Motor neuron (in vitro differentiated cells): Measurements from ENCODE around the gene PHKA1. TPM values are rescaled to one million over a fixed set of nuclear protein-coding genes. Genes with fewer than 3 reads are reported as not detected.
"Not testable (repeated sequence)": the region's sequence is repeated elsewhere in the genome, so short reads cannot be mapped to it uniquely, and the experiment has no call there.

Source experiments
- ATAC-seq, 8 experiments: fragments of 200-7000 bp; cut with Tn5 transposase; replicated peaks in 6 of 8; 2 replicates each; pipeline ENCODE4 v1.8.0; 2021; ENCODE audit warnings: mild to moderate bottlenecking in 8 of 8, moderate library complexity in 8 of 8
- H3K27ac ChIP-seq, 2 donors: fragments of 250-450 bp; sonication (Bioruptor Pico); 2 replicates each; pipeline ENCODE4 v1.9.0; 2021; ENCODE audit warnings: antibody characterized with exemption in 2 of 2, mild to moderate bottlenecking in 2 of 2, moderate library complexity in 1 of 2
- H3K4me1 ChIP-seq, 2 donors: fragments of 250-450 bp; sonication (Bioruptor Pico); replicated peaks in 1 of 2; 2 replicates each; pipeline ENCODE4 v1.6.1; 2021; ENCODE audit warnings: antibody characterized with exemption in 2 of 2, mild to moderate bottlenecking in 2 of 2, moderate library complexity in 1 of 2
- H3K4me3 ChIP-seq, 5 donors: fragments of 250-450 bp; sonication (Bioruptor Pico); 2 replicates each; pipeline ENCODE4 v1.9.0; 2021; ENCODE audit warnings: antibody characterized with exemption in 5 of 5, mild to moderate bottlenecking in 5 of 5, moderate library complexity in 4 of 5
- WGBS, 10 experiments: fragments of 450-650 bp; shearing (Covaris generic); methylation state at CpG; one replicate each; pipeline ENCODE4 v1.0.0; 2022; 5-methylcytosine and 5-hydroxymethylcytosine counted together
- in situ Hi-C, 9 experiments: fragments of 400-800 bp; cut with MboI; loops; one replicate each; pipeline ENCODE4 v1.15.0; 2021; ENCODE audit warnings: low sequenced_read_pairs in 9 of 9, low pct_unique_long_range_greater_than_20kb in 2 of 9; ENCODE audit not compliant: unreplicated experiment in 9 of 9
- total RNA-seq, 8 experiments: library from RNA; unstranded; fragments of 300-600 nt; gene quantifications; 2 replicates each; pipeline versions ENCODE4 v1.2.3 to v1.2.4, GENCODE V29; 2022

PHKA1 gene
- total RNA-seq, result 1 to 10 TPM in 7 of 8 experiments, under 1 TPM in 1; 0.38 to 7.1 (median 3.4) TPM

DNA sequence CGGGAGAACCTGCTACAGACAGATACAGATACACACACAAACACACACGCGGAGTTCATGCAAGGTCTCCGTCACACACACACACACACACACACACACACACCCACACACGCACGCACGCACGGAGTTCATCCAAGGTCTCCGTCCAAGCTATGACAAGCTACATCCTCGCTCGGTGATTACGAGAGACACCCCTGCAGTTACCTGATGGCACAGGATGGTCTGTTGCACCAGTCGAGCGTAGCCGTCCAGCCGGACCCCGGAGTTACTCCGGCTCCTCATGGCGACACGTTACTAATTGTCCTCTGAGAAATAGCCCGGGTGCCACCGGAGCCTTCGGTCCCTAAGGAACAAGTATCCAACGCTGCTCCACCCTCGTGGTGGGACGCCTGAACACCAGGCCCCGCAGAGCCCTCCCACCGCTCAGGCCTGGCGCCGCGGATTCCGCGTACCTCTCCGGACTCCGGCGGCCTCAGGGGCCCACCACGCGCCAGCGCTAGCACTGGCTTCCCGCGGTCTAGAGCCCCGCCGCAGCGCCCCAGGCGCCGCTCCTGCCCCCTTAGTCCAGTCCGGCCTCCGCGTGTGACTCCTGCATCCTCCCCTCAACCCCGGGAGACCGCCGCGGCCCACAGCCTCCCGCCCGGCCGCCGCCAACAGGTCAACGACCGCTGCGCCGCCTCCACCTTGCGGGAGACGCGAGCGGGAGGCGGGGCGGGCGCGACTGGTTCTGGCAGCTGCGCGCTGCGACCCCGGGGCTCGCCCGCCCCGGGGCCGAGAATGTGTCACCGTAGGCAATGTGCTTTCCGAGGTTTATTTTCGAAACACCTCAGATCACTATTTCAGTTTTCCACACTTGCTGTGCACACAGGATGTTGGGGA is at the start of gene PHKA1:
TSS of gene PHKA1 (minus strand) at position 708 of the 879 bp plus-strand sequence. CDS start at position 282, 426 bp downstream.
- ATAC-seq, result peak; percentile 82 to 92 (median 86)
- H3K4me1 ChIP-seq, in situ Hi-C loops: not testable (repeated sequence)
- Histone ChIP-seq H3K27ac (peak within 1 kb of the TSS; percentile 28 to 81), H3K4me3 (peak within 1 kb of the TSS; percentile 43 to 58 (median 50))
- 19% methylated on average over 5 of the region's 80 CpGs; no CpG with 5 or more reads in 9 of the 10 experiments for WGBS, 10 experiments

DNA sequence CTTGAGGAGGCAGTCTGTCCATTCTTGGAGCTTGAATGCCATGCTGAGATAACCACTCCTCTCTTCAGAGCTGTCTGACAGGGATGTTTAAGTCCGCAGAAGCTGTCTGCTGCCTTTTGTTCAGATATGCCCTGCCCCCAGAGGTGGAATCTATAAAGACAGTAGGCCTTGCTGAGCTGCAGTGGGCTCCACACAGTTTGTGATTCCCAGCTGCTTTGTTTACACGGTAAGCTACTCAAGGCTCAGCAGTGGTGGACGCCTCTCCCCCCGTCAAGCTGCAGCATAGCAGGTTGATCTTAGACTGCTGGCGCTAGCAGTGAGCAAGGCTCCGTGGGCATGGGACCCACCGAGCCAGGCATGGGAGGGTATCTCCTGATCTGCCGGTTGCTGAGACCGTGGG is 46.3 kb upstream of the PHKA1 start:
- H3K4me1 ChIP-seq, H3K4me3 ChIP-seq, H3K27ac ChIP-seq, in situ Hi-C loops: not testable (repeated sequence)
- peak in 1 of 8 experiments; percentile 35 for ATAC-seq
- no CpG with 5 or more reads among the region's 9 CpGs for WGBS, 10 experiments

DNA sequence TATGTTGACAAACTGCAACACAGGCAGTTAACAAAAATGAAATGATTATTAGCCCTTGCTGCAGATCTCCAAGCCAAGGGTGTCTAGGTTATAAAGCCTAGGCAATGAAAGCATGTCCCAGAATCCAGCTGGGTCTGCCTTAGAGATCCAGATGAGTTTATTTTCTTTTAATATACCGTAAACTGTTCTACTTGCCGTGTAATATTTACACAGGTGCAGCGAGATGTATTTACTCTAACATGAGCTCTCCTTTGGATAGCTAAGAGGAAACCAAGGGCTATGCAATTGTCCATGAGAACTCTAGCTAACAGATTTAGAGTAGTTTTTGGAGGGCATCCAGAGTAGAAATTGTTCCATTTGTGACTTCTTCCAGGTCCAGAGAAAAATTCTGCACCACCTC is 34.4 kb upstream of the PHKA1 start:
- H3K4me1 ChIP-seq, in situ Hi-C loops, H3K4me3 ChIP-seq, ATAC-seq, H3K27ac ChIP-seq: not testable (repeated sequence)
- WGBS, 10 experiments, result no CpG with 5 or more reads among the region's 3 CpGs

DNA sequence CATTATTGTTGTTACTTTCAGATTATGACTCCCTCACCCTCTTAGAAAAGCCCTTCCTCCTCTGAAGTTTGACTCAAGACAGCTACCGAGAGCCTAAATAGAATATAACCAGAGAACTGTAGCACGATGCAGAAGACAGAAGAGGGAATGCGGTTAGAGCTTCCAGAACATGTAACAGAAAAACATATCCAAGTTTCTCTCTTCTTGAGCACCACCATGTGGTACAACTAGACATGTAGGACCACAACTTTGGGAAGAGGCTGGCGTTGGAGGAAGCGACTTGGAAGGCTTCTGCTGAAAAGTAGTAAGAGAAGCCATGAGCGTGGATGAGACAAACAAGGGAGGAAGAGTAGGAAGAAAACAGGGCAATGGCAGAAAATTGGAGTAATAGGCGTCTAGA is 31.4 kb upstream of the PHKA1 start:
- H3K4me1 ChIP-seq, H3K4me3 ChIP-seq, in situ Hi-C loops, H3K27ac ChIP-seq: not testable (repeated sequence)
- no CpG with 5 or more reads among the region's 7 CpGs for WGBS, 10 experiments
- ATAC-seq, result peak in 2 of 8 experiments; percentile 51 to 54

DNA sequence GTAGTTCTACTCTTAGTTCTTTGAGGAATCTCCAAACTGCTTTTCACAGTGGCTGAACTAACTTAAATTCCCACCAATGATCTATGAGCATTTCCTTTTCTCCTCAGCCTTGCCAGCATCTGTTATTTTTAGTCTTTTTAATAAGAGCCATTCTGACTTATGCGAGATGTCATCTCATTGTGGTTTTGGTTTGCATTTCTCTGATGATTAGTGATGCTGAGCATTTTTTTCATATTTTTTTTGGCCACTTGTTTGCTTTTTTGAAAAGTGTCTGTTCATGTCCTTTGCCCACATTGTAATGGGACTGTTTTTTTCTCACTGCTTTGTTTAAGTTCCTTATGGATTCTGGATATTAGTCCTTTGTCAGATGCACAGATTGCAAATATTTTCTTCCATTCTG is 21.5 kb upstream of the PHKA1 start:
- H3K4me1 ChIP-seq, result peaks cover 0 to 4% of the 10 kb centered on the region in 2 donors
- in situ Hi-C loops, result no loop called here
- no peak for ATAC-seq
- no peak overlapping the region for H3K4me3 ChIP-seq
- 0 to 89% (median 71%) methylated on average over 1 of the region's 1 CpG; no CpG with 5 or more reads in 3 of the 10 experiments for WGBS, 10 experiments
- no peak overlapping the region for H3K27ac ChIP-seq

DNA sequence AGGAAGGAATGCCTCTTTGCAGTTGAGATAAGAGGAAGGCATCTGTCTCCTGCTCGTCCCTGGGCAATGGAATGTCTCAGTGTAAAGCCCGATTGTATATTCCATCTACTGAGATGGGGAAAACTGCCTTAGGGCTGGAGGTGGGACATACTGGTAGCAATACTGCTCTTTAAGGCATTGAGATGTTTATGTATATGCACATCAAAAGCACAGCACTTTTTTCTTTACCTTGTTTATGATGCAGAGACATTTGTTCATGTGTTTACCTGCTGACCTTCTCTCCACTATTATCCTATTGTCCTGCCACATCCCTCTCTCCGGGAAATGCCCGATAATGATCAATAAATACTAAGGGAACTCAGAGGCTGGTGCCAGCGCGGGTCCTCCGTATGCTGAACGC is 19.5 kb upstream of the PHKA1 start:
- H3K4me1 ChIP-seq, H3K27ac ChIP-seq, H3K4me3 ChIP-seq, ATAC-seq, in situ Hi-C loops: not testable (repeated sequence)
- 60 to 100% methylated on average over 1 of the region's 8 CpGs; no CpG with 5 or more reads in 8 of the 10 experiments for WGBS, 10 experiments

DNA sequence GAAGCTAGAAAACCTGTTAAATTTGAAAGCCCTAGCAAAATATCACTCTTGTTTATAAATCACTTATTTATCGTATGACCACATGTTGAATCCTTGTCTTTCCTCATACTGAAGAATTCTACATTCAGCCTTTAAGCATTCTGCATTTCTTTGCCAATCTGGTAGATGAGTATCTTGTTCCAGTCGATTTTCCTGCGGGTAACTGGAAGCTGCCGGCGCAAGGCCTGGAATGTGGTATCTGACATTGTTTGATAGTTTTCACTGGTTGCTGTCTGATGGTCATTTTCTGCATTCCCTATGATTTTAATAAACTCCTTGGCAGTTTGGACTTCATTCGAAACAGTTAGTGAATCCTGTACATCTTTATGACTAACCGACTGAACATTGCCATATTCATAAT is 13.7 kb upstream of the PHKA1 start:
- in situ Hi-C loops, result no loop called here
- Histone ChIP-seq H3K27ac (no peak overlapping the region), H3K4me1 (peaks cover 0 to under 1% of the 10 kb centered on the region in 2 donors), H3K4me3 (no peak overlapping the region)
- 42 to 100% (median 72%) methylated on average over 1 to 7 of the region's 7 CpGs; no CpG with 5 or more reads in 2 of the 10 experiments for WGBS, 10 experiments
- ATAC-seq, result no peak

DNA sequence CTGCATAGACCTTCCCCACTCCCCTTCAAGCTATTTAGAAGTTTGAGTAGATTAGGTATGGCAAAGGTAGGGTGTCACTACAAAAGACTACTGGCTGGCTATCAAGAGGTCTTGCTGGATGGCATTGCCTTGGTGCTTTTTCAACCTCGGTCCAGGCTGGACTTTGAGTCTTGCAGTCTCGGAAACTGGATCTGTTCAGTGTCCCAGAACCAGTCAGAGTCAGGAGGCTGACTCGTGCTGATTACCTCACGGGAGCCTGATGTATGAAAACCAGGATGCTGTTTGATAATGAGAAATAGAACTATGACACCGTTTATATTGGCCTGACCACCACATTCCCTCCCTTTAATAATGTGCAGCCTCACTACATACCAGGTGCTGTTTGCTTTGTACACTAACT is 2.7 kb upstream of the PHKA1 start:
- no peak overlapping the region for H3K4me3 ChIP-seq
- no peak overlapping the region for H3K27ac ChIP-seq
- in situ Hi-C loops, result no loop called here
- no peaks in the 10 kb centered on the region for H3K4me1 ChIP-seq
- no peak for ATAC-seq
- 30 to 80% (median 44%) methylated on average over 2 to 5 of the region's 5 CpGs; no CpG with 5 or more reads in 6 of the 10 experiments for WGBS, 10 experiments

DNA sequence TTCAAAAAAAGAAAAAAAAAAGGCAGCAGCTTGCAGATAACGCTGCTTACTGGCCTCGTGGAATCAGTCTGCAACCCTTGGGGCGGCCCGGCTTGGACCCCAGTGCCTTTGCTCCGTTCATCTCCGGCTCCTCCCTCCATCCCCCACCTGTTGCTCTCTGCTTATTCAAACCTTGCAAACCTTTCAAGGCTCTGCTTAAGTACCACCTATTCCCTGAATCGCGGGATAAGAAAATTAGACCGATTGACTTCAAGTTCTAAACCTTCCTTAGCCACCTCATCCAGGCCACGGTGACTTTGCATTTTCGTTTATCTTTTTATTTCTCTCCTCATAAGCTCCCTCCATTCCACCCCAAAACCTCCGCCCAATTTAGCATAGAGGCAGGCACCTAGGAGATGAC is 1.4 kb upstream of the PHKA1 start:
- Histone ChIP-seq H3K27ac (no peak overlapping the region), H3K4me3 (no peak overlapping the region), H3K4me1 (no peaks in the 10 kb centered on the region)
- WGBS, 10 experiments, result 29 to 100% (median 67%) methylated on average over 1 to 9 of the region's 12 CpGs; no CpG with 5 or more reads in 5 of the 10 experiments
- ATAC-seq, result no peak
- in situ Hi-C loops, result no loop called here

DNA sequence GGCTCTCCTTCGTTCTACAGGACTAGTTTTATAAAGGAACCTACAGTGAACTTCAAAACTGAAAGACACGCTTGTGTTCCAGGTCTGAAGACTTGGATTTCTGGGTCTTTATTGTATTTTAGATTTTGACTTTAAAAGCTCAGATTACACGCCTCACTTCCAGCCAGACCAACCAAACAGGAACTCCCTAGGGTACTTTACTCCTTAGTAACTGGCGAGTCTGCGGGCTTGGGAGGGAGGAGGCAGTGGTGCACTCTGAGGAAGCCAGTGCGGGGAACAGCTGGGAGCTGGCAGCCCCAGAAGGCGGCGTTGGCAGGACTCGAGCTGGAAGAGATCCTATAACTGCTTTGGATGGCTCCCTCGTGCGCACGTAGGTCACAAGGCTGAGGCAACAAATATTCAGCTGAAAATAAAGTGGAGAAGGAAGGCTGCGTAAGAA is 391 bp upstream of the PHKA1 start:
- WGBS, 10 experiments, result 0 to 13% (median 0%) methylated on average over 1 to 11 of the region's 13 CpGs; no CpG with 5 or more reads in 5 of the 10 experiments
- in situ Hi-C loops, result no loop called here
- H3K4me3 ChIP-seq, result peak overlapping the region; percentile 43 to 58 (median 50)
- H3K27ac ChIP-seq, result peak overlapping the region in 1 of 2 donors; percentile 81
- no peaks in the 10 kb centered on the region for H3K4me1 ChIP-seq
- ATAC-seq, result peak; percentile 56 to 86 (median 64)

DNA sequence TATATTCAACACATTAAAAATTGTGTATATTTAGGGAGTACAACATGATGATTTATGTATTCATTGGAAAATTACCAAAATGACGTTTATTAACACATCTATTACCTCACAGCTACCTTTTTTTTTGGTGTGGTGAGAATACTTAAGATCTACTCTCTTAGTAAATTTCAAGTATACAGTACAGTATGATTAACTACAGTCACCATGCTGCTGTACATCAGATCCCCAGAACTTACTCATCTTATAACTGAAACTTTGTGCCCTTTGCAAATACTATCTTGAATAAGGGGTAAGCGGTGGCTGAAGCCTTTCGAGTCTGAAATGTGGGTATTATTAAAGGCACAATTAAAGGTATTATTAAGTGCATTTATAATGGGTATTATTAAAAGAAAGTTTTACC is 976 bp downstream of the PHKA1 start:
- WGBS, 10 experiments, result 0 to 40% (median 22%) methylated on average over 1 to 2 of the region's 3 CpGs; no CpG with 5 or more reads in 6 of the 10 experiments
- H3K4me1 ChIP-seq, result no peaks in the 10 kb centered on the region
- peak overlapping the region; percentile 43 to 58 (median 50) for H3K4me3 ChIP-seq
- in situ Hi-C loops, result no loop called here
- ATAC-seq, result no peak
- no peak overlapping the region for H3K27ac ChIP-seq

DNA sequence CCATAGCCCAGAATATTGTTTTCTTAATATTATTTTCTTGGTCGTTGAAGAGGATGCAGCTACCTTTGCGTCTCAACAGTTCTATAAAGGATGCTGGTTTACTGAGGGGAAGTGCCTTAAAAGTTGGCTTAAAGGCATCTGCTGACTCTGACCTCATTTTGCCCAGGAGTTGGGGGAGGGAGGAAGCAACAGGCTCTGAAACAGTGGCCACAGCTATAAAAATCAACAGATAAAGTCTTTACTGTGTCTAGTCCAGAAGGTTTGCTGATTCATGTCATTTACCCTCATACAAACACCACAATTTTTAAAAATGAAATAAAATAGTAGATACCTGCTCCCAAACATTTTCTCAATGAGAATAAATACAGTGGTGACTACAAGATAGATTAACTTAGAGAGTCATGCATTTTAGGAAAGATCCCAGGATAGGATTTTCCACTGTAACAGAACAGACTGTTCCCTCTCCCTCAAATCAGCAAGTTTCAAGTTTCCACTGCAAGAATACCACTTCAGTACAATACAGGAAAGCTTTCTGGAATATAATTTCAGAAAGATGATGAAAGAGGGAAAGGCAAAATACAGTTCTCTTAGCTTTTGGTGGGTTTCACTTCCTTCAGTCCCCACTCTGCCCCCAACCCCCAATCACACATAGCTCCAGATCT is 1.9 kb downstream of the PHKA1 start:
- Histone ChIP-seq H3K4me3 (no peak overlapping the region), H3K4me1 (no peaks in the 10 kb centered on the region), H3K27ac (no peak overlapping the region)
- in situ Hi-C loops, result no loop called here
- 34% methylated on average over 2 of the region's 2 CpGs; no CpG with 5 or more reads in 9 of the 10 experiments for WGBS, 10 experiments
- ATAC-seq, result no peak

DNA sequence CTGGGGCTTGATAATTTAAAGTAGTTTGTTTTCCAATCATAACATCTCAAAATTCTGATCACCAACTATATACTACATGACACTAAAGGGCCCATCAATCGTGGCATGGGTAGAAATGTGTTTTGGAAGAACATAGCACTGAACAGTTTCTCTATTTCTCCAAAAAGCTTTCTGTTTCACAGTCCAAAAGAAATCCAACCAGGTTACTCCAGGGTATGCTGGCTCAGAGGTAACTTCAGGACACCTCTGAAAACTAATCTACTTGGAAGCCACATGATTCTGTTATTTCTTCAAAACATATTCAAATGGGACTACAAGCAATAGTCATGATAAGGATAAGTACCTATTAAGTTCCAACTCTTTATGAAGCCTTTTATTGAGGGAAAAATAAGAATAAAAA is 8.3 kb downstream of the PHKA1 start:
- Histone ChIP-seq H3K4me3 (no peak overlapping the region), H3K27ac (no peak overlapping the region), H3K4me1 (no peaks in the 10 kb centered on the region)
- no peak for ATAC-seq
- in situ Hi-C loops, result no loop called here
- 43 to 100% (median 100%) methylated on average over 1 of the region's 1 CpG; no CpG with 5 or more reads in 7 of the 10 experiments for WGBS, 10 experiments
